ENCODE data around the gene ATP5IF1. TPM values are rescaled to one million over a fixed set of nuclear protein-coding genes. Genes with fewer than 3 reads are reported as not detected.

Gene ATP5IF1
- total and polyA plus RNA-seq, 2 of the 13 experiments (the other 11 are each of a cell fraction or from before 2014, with no cell fraction given): 97.7 to 131 TPM

GRCh38 chr1:28235755-28236655, at the start of gene ATP5IF1 (continued):
- TF ChIP-seq PRPF4 (IDR thresholded peaks at IDR 0.05; ENCODE audit: low read depth, low read length, poor library complexity, severe bottlenecking): no peak
- TF ChIP-seq DDIT3 (CRISPR knock-in tag; IDR thresholded peaks at IDR 0.05): no peak
- TF ChIP-seq ZNF792 (CRISPR knock-in tag; IDR thresholded peaks at IDR 0.05): no peak; the same call in 1 of the 2 replicates
- TF ChIP-seq MATR3 (CRISPR knock-in tag; IDR thresholded peaks at IDR 0.05): no peak
- TF ChIP-seq ZKSCAN5 (CRISPR knock-in tag; IDR thresholded peaks at IDR 0.05): 0 out of 2 replicates have a peak, but pooled peaks have one; percentile 67
- 0 out of 2 replicates have a peak, but pooled peaks have one; percentile 60 for TF ChIP-seq ARID2 (CRISPR knock-in tag; IDR thresholded peaks at IDR 0.05; ENCODE audit: borderline replicate concordance)
- TF ChIP-seq RARA (CRISPR knock-in tag; IDR thresholded peaks at IDR 0.05): no peak
- TF ChIP-seq KLF15 (CRISPR knock-in tag; IDR thresholded peaks at IDR 0.05; ENCODE audit: borderline replicate concordance): no peak
- no peak for TF ChIP-seq ZBTB39 (CRISPR knock-in tag; IDR thresholded peaks at IDR 0.05)
- TF ChIP-seq ZSCAN29 (CRISPR knock-in tag; conservative IDR thresholded peaks at IDR 0.05): peak; percentile 52; the same call in 1 of the 2 replicates
- TF ChIP-seq FOXP1 (IDR thresholded peaks at IDR 0.05): no peak
- no peak for TF ChIP-seq FOXP1 (CRISPR knock-in tag; IDR thresholded peaks at IDR 0.05)
- peak; percentile 69; the same call in 1 of the 2 replicates for TF ChIP-seq ZNF552 (CRISPR knock-in tag; IDR thresholded peaks at IDR 0.05; ENCODE audit: borderline replicate concordance)
- TF ChIP-seq PITX1 (CRISPR knock-in tag; IDR thresholded peaks at IDR 0.05): peak; percentile 77
- no peak for TF ChIP-seq ZKSCAN1 (IDR thresholded peaks at IDR 0.05; ENCODE audit: low read length)
- TF ChIP-seq TOE1 (CRISPR knock-in tag; IDR thresholded peaks at IDR 0.05): peak; percentile 31; the same call in 1 of the 2 replicates
- peak in 1 of 2 experiments; percentile 63; a peak in 1 of 4 replicates for TF ChIP-seq KLF16 (CRISPR knock-in tag; IDR thresholded peaks at IDR 0.05)
- peak; percentile 65 for TF ChIP-seq ZMYM4 (CRISPR knock-in tag; IDR thresholded peaks at IDR 0.05)
- TF ChIP-seq LBX2 (CRISPR knock-in tag; IDR thresholded peaks at IDR 0.05; ENCODE audit: borderline replicate concordance): peak; percentile 90
- no peak for TF ChIP-seq ONECUT2 (CRISPR knock-in tag; IDR thresholded peaks at IDR 0.05)
- no peak for TF ChIP-seq PAF1 (CRISPR knock-in tag; IDR thresholded peaks at IDR 0.05)
- peak; percentile 88 for TF ChIP-seq ZNF230 (CRISPR knock-in tag; IDR thresholded peaks at IDR 0.05)
- TF ChIP-seq ZNF18 (CRISPR knock-in tag; IDR thresholded peaks at IDR 0.05; ENCODE audit: insufficient replicate concordance): no peak

Measured in HepG2 (cell line).